HEK293 (cell line): Measurements from ENCODE around the gene CAMKMT.

ENCODE experiments used
- CTCF ChIA-PET: fragments of 350-600 bp; formaldehyde crosslinking; extraction: SDS; loops from one replicate; lab custom pipeline; 2021; ENCODE audit warnings: antibody characterized with exemption; lab: Yijun Ruan, JAX
- POLR2A ChIA-PET: fragments of 300-600 bp; formaldehyde crosslinking; extraction: SDS; loops from one replicate; lab custom pipeline; 2020; ENCODE audit warnings: antibody characterized with exemption, inconsistent platforms; lab: Yijun Ruan, JAX
- H3K27ac ChIP-seq: fragments of 200-500 bp; sonication (Bioruptor generic); 2 replicates; pipeline ENCODE4 v1.5.1; 2014; ENCODE audit warnings: low read depth, low read length, control low read depth, inconsistent platforms; ENCODE audit errors: extremely low read depth
- H3K36me3 ChIP-seq, 2 experiments: fragments of 200-500 bp in 1 of 2; sonication (Bioruptor generic) in 1 of 2; 1 replicate in 1 of 2; 2 replicates in 1 of 2; pipeline ENCODE4 v1.5.1; 2014 to 2017; ENCODE audit warnings: inconsistent platforms in 2 of 2, low read length in 2 of 2; ENCODE audit not compliant: control insufficient read depth in 2 of 2, insufficient read depth in 1 of 2
- H3K4me1 ChIP-seq: fragments of 200-500 bp; sonication (Bioruptor generic); 2 replicates; pipeline ENCODE4 v1.5.1; 2014; ENCODE audit warnings: mild to moderate bottlenecking, low read length, inconsistent platforms; ENCODE audit not compliant: control insufficient read depth, insufficient read depth
- H3K4me3 ChIP-seq: 2 replicates; pipeline ENCODE4 v1.5.1; 2011; ENCODE audit warnings: low read depth, mild to moderate bottlenecking, control low read depth, low read length, moderate library complexity
- H3K9me3 ChIP-seq: fragments of 200-500 bp; sonication (Bioruptor generic); 2 replicates; pipeline ENCODE4 v1.5.1; 2014; ENCODE audit warnings: low read depth, low read length, inconsistent platforms; ENCODE audit not compliant: control insufficient read depth, insufficient read depth
- HOXC10 ChIP-seq: sonication (generic); formaldehyde crosslinking; IDR thresholded peaks from 2 replicates; pipeline ENCODE4 v1.8.1; 2023; ENCODE audit warnings: mild to moderate bottlenecking, missing genetic modification reagents
- MZF1 ChIP-seq: fragments of 450-650 bp; formaldehyde crosslinking; IDR thresholded peaks from 2 replicates; pipeline ENCODE4 v1.5.1; 2017; ENCODE audit warnings: missing biosample characterization, missing genetic modification characterization, borderline replicate concordance
- REPIN1 ChIP-seq: fragments of 450-650 bp; formaldehyde crosslinking; IDR thresholded peaks from 2 replicates; pipeline ENCODE4 v1.5.1; 2017; ENCODE audit warnings: missing biosample characterization, missing genetic modification characterization, low read depth
- SCRT2 ChIP-seq: fragments of 450-650 bp; formaldehyde crosslinking; IDR thresholded peaks from 2 replicates; pipeline ENCODE4 v1.5.1; 2016; ENCODE audit warnings: missing biosample characterization, missing genetic modification characterization
- ZBTB1 ChIP-seq: fragments of 450-650 bp; formaldehyde crosslinking; IDR thresholded peaks from 2 replicates; pipeline ENCODE4 v1.5.1; 2016; ENCODE audit warnings: missing biosample characterization, missing genetic modification characterization
- ZBTB8A ChIP-seq: fragments of 450-650 bp; formaldehyde crosslinking; IDR thresholded peaks from 2 replicates; pipeline ENCODE4 v1.5.1; 2016; ENCODE audit warnings: missing biosample characterization, missing genetic modification characterization
- ZNF138 ChIP-seq: fragments of 450-650 bp; formaldehyde crosslinking; IDR thresholded peaks from 2 replicates; pipeline ENCODE4 v1.5.1; 2016; ENCODE audit warnings: missing biosample characterization, missing genetic modification characterization, borderline replicate concordance
- ZNF202 ChIP-seq: fragments of 450-650 bp; formaldehyde crosslinking; IDR thresholded peaks from 2 replicates; pipeline ENCODE4 v1.5.1; 2016; ENCODE audit warnings: missing biosample characterization, missing genetic modification characterization, borderline replicate concordance
- ZNF23 ChIP-seq: fragments of 450-650 bp; formaldehyde crosslinking; IDR thresholded peaks from 2 replicates; pipeline ENCODE4 v1.5.1; 2016; ENCODE audit warnings: missing biosample characterization, missing genetic modification characterization, borderline replicate concordance
- ZNF341 ChIP-seq: fragments of 450-650 bp; formaldehyde crosslinking; IDR thresholded peaks from 2 replicates; pipeline ENCODE4; 2016; ENCODE audit warnings: low read depth, missing biosample characterization, missing genetic modification characterization
- ZNF394 ChIP-seq: fragments of 450-650 bp; formaldehyde crosslinking; IDR thresholded peaks from 2 replicates; pipeline ENCODE4 v1.5.1; 2016; ENCODE audit warnings: missing biosample characterization, missing genetic modification characterization, mild to moderate bottlenecking, moderate library complexity, borderline replicate concordance
- ZNF514 ChIP-seq: fragments of 450-650 bp; formaldehyde crosslinking; IDR thresholded peaks from 2 replicates; pipeline ENCODE4 v1.5.1; 2016; ENCODE audit warnings: missing biosample characterization, missing genetic modification characterization
- ZNF621 ChIP-seq: fragments of 450-650 bp; formaldehyde crosslinking; IDR thresholded peaks from 2 replicates; pipeline ENCODE4 v1.5.1; 2017; ENCODE audit warnings: missing biosample characterization, missing genetic modification characterization
- ZNF654 ChIP-seq: fragments of 450-650 bp; formaldehyde crosslinking; IDR thresholded peaks from 2 replicates; pipeline ENCODE4 v1.5.1; 2016; ENCODE audit warnings: low read depth, missing biosample characterization, missing genetic modification characterization
- ZNF707 ChIP-seq: fragments of 450-650 bp; formaldehyde crosslinking; IDR thresholded peaks from 2 replicates; pipeline ENCODE4 v1.5.1; 2016; ENCODE audit warnings: missing biosample characterization, missing genetic modification characterization
- ZNF747 ChIP-seq: fragments of 450-650 bp; formaldehyde crosslinking; IDR thresholded peaks from 2 replicates; pipeline ENCODE4 v1.5.1; 2016; ENCODE audit warnings: missing biosample characterization, missing genetic modification characterization
- ZSCAN16 ChIP-seq: fragments of 450-650 bp; formaldehyde crosslinking; IDR thresholded peaks from 2 replicates; pipeline ENCODE4 v1.5.1; 2016; ENCODE audit warnings: missing biosample characterization, missing genetic modification characterization
- ZXDB ChIP-seq: fragments of 450-650 bp; formaldehyde crosslinking; IDR thresholded peaks from 2 replicates; pipeline ENCODE4 v1.5.1; 2016; ENCODE audit warnings: missing biosample characterization, missing genetic modification characterization
- TF ChIP-seq, protein P1 (sequence below): fragments of 450-650 bp; formaldehyde crosslinking; IDR thresholded peaks from 2 replicates; pipeline ENCODE4 v1.5.1; 2016; ENCODE audit warnings: missing biosample characterization, missing genetic modification characterization
- TF ChIP-seq, protein P2 (sequence below): fragments of 450-650 bp; formaldehyde crosslinking; IDR thresholded peaks from 2 replicates; pipeline ENCODE4 v1.5.1; 2017; ENCODE audit warnings: missing biosample characterization, missing genetic modification characterization
- TF ChIP-seq, protein P3 (sequence below): fragments of 450-650 bp; formaldehyde crosslinking; IDR thresholded peaks from 2 replicates; pipeline ENCODE4 v1.5.1; 2016; ENCODE audit warnings: missing biosample characterization, missing genetic modification characterization
- TF ChIP-seq, protein P4 (sequence below): fragments of 450-650 bp; formaldehyde crosslinking; IDR thresholded peaks from 2 replicates; pipeline ENCODE4 v1.5.1; 2016; ENCODE audit warnings: missing biosample characterization, missing genetic modification characterization
- TF ChIP-seq, protein P5 (sequence below): fragments of 450-650 bp; formaldehyde crosslinking; IDR thresholded peaks from 2 replicates; pipeline ENCODE4 v1.5.1; 2016; ENCODE audit warnings: missing biosample characterization, missing genetic modification characterization

CAMKMT gene

DNA sequence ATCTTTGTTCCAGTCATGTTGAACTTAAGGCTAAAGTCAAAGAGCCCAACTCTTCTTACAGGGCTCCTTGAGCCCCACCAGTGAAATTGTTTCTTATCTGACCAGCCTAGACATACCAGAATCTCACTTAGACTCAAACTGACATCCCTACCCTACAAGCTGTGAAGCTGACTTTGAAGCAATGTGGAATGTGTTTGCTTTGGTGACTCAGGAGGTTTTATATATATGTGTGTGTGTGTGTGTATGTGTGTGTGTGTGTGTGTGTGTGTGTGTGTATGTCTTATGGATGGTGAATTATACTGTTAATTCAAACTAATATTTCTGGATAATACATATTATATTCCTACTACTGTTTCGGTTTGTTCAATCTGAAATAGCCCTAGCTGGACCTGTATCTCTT is 67.3 kb downstream of the CAMKMT start:
- POLR2A ChIA-PET: no interaction called here
- CTCF ChIA-PET: interaction anchor here (0.6 kb wide), 2 partner anchors 10 to 527 kb away, joined by 3 read pairs; no protein-coding TSS in a partner anchor

DNA sequence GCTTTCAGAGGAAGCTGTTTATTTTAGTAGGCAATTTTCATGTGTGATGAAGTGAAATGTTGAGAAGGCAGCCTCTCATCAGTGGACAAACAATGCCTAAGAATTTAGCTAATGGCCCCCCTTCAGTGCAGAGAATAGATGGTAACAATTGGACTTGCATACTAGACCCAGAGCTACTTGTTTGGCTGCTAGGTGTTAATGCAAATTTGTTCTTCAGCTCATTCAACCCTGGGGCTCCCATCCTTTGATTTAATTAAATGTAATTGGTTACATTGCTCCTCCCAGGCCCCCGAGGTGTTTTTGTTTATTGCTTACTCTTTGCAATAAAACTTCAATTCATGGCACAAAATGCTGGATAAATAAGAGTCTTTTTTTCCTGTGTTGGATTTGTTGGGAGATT is 68.6 kb downstream of the CAMKMT start:
- Histone ChIP-seq H3K27ac (no peak overlapping the region), H3K4me1 (no peaks in the 10 kb centered on the region), H3K4me3 (no peak overlapping the region), H3K36me3 (no peaks in the 10 kb centered on the region), H3K9me3 (no peaks in the 10 kb centered on the region)
- CTCF ChIA-PET: interaction anchor here (0.6 to 1.5 kb wide), 2 partner anchors 38 to 49 kb away, joined by 3 to 4 read pairs; no protein-coding TSS in a partner anchor
- no peak for TF ChIP-seq ZNF341 (tag by site-specific recombination)
- TF ChIP-seq, protein P1, sequence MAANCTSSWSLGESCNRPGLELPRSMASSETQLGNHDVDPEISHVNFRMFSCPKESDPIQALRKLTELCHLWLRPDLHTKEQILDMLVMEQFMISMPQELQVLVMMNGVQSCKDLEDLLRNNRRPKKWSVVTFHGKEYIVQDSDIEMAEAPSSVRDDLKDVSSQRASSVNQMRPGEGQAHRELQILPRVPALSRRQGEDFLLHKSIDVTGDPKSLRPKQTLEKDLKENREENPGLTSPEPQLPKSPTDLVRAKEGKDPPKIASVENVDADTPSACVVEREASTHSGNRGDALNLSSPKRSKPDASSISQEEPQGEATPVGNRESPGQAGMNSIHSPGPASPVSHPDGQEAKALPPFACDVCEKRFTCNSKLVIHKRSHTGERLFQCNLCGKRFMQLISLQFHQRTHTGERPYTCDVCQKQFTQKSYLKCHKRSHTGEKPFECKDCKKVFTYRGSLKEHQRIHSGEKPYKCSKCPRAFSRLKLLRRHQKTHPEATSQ (tag by site-specific recombination): no peak
- TF ChIP-seq ZNF621: no peak
- no peak for TF ChIP-seq SCRT2 (tag by site-specific recombination)
- no peak for TF ChIP-seq ZXDB (tag by site-specific recombination)
- no peak for TF ChIP-seq ZNF707
- TF ChIP-seq, all 188 proteins: peak for 0
- POLR2A ChIA-PET: no interaction called here

More for the DNA sequence above, 67.3 kb downstream of the CAMKMT start:
- no peaks in the 10 kb centered on the region for H3K4me1 ChIP-seq
- H3K27ac ChIP-seq: no peak overlapping the region
- no peak overlapping the region for H3K4me3 ChIP-seq
- TF ChIP-seq, protein P2, sequence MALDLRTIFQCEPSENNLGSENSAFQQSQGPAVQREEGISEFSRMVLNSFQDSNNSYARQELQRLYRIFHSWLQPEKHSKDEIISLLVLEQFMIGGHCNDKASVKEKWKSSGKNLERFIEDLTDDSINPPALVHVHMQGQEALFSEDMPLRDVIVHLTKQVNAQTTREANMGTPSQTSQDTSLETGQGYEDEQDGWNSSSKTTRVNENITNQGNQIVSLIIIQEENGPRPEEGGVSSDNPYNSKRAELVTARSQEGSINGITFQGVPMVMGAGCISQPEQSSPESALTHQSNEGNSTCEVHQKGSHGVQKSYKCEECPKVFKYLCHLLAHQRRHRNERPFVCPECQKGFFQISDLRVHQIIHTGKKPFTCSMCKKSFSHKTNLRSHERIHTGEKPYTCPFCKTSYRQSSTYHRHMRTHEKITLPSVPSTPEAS (tag by site-specific recombination): peak; percentile 53
- TF ChIP-seq, protein P3, sequence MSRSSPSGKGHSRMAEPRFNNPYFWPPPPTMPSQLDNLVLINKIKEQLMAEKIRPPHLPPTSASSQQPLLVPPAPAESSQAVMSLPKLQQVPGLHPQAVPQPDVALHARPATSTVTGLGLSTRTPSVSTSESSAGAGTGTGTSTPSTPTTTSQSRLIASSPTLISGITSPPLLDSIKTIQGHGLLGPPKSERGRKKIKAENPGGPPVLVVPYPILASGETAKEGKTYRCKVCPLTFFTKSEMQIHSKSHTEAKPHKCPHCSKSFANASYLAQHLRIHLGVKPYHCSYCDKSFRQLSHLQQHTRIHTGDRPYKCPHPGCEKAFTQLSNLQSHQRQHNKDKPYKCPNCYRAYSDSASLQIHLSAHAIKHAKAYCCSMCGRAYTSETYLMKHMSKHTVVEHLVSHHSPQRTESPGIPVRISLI (tag by site-specific recombination): no peak
- H3K36me3 ChIP-seq: no peaks in the 10 kb centered on the region
- H3K9me3 ChIP-seq: no peaks in the 10 kb centered on the region

DNA sequence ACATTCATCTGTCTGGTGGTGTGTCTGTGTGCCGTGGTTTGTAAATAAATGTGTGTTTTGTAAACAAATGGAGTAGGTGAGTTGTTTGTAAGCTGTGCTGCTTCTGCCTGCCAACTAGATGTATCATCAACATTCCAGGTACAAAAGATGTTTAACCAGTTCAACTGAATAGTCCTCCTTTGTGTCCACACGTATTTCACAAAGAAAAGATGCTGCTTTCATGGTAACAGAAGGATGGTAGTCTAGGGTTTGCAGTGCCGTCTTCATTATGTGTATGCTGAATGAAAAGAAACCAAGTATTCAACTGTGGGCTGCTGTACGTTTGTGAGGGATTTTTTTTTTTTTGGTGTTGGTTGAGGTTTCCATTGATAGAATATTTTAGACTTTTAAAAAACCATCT is 72.1 kb downstream of the CAMKMT start:
- ChIA-PET CTCF (no interaction called here), POLR2A (no interaction called here)
- Histone ChIP-seq H3K4me3 (no peak overlapping the region), H3K4me1 (no peaks in the 10 kb centered on the region), H3K36me3 (no peaks in the 10 kb centered on the region), H3K27ac (no peak overlapping the region), H3K9me3 (no peaks in the 10 kb centered on the region)
- TF ChIP-seq, protein P4, sequence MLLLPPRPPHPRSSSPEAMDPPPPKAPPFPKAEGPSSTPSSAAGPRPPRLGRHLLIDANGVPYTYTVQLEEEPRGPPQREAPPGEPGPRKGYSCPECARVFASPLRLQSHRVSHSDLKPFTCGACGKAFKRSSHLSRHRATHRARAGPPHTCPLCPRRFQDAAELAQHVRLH (tag by site-specific recombination): no peak
- TF ChIP-seq REPIN1 (no peak), ZNF654 (no peak), HOXC10 (CRISPR knock-in tag) (no peak), ZNF747 (tag by site-specific recombination) (no peak), ZNF202 (tag by site-specific recombination) (no peak), ZNF514 (tag by site-specific recombination) (no peak), ZBTB1 (tag by site-specific recombination) (no peak), ZBTB8A (no peak), ZNF394 (tag by site-specific recombination) (no peak), ZNF138 (no peak), ZSCAN16 (tag by site-specific recombination) (no peak), ZNF23 (no peak), MZF1 (tag by site-specific recombination) (no peak)
- TF ChIP-seq, protein P5, sequence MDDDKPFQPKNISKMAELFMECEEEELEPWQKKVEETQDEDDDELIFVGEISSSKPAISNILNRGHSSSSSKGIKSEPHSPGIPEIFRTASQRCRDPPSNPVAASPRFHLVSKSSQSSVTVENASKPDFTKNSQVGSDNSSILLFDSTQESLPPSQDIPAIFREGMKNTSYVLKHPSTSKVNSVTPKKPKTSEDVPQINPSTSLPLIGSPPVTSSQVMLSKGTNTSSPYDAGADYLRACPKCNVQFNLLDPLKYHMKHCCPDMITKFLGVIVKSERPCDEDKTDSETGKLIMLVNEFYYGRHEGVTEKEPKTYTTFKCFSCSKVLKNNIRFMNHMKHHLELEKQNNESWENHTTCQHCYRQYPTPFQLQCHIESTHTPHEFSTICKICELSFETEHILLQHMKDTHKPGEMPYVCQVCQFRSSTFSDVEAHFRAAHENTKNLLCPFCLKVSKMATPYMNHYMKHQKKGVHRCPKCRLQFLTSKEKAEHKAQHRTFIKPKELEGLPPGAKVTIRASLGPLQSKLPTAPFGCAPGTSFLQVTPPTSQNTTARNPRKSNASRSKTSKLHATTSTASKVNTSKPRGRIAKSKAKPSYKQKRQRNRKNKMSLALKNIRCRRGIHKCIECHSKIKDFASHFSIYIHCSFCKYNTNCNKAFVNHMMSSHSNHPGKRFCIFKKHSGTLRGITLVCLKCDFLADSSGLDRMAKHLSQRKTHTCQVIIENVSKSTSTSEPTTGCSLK (tag by site-specific recombination): no peak
- TF ChIP-seq, protein P2 (tag by site-specific recombination): no peak
